Trophoblast cell (in vitro differentiated cells and primary cell): ENCODE data around the gene BAZ1A.

Source experiments
- DNase-seq, 2 donors: peaks; one replicate each; pipeline ENCODE4 v3.0.0-alpha.2; 2016
- H2AFZ ChIP-seq: 2 replicates; pipeline ENCODE4 v1.6.1; 2013; ENCODE audit warnings: low read length, moderate library complexity, mild to moderate bottlenecking; ENCODE audit not compliant: insufficient read depth, poor library complexity
- H2AK5ac ChIP-seq: 2 replicates; pipeline ENCODE4 v1.6.1; 2013; ENCODE audit warnings: mild to moderate bottlenecking, low read length
- H2BK120ac ChIP-seq: 2 replicates; pipeline ENCODE4 v1.6.1; 2013; ENCODE audit warnings: low read length, mild to moderate bottlenecking, moderate library complexity; ENCODE audit not compliant: insufficient read depth, poor library complexity
- H2BK12ac ChIP-seq: 2 replicates; pipeline ENCODE4 v1.6.1; 2013; ENCODE audit warnings: mild to moderate bottlenecking, low read length, moderate library complexity
- H2BK5ac ChIP-seq: 2 replicates; pipeline ENCODE4 v1.6.1; 2013; ENCODE audit warnings: low read length, low read depth, moderate library complexity, mild to moderate bottlenecking; ENCODE audit not compliant: poor library complexity
- H3K14ac ChIP-seq: 2 replicates; pipeline ENCODE4 v1.6.1; 2013; ENCODE audit warnings: mild to moderate bottlenecking, low read length
- H3K18ac ChIP-seq: 2 replicates; pipeline ENCODE4 v1.6.1; 2013; ENCODE audit warnings: mild to moderate bottlenecking, low read length
- H3K23ac ChIP-seq: 2 replicates; pipeline ENCODE4 v1.6.1; 2013; ENCODE audit warnings: low read length
- H3K27ac ChIP-seq: 2 replicates; pipeline ENCODE4 v1.5.1; 2013; ENCODE audit warnings: low read depth, mild to moderate bottlenecking, inconsistent platforms, low read length, moderate library complexity
- H3K27me3 ChIP-seq: 2 replicates; pipeline ENCODE4 v1.6.1; 2013; ENCODE audit warnings: inconsistent platforms, mild to moderate bottlenecking, low read length, moderate library complexity; ENCODE audit not compliant: insufficient read depth
- H3K36me3 ChIP-seq, 2 experiments: 1 replicate in 1 of 2; 2 replicates in 1 of 2; pipeline ENCODE4 v1.6.1; 2013; ENCODE audit warnings: low read length in 2 of 2, mild to moderate bottlenecking in 2 of 2, moderate library complexity in 1 of 2; ENCODE audit not compliant: insufficient read depth in 2 of 2, control insufficient read depth in 1 of 2
- H3K4ac ChIP-seq: 2 replicates; pipeline ENCODE4 v1.6.1; 2013; ENCODE audit warnings: low read depth, mild to moderate bottlenecking, low read length, moderate library complexity
- H3K4me1 ChIP-seq, 2 experiments: 1 replicate in 1 of 2; 2 replicates in 1 of 2; pipeline ENCODE4 v1.6.1; 2013; ENCODE audit warnings: low read length in 2 of 2, mild to moderate bottlenecking in 2 of 2, moderate library complexity in 1 of 2; ENCODE audit not compliant: insufficient read depth in 2 of 2, control insufficient read depth in 1 of 2
- H3K4me2 ChIP-seq: 2 replicates; pipeline ENCODE4 v1.6.1; 2013; ENCODE audit warnings: inconsistent platforms, mild to moderate bottlenecking, low read length, moderate library complexity
- H3K4me3 ChIP-seq: 2 replicates; pipeline ENCODE4 v1.5.1; 2013; ENCODE audit warnings: mild to moderate bottlenecking, low read depth, low read length, inconsistent platforms
- H3K79me1 ChIP-seq: one replicate; pipeline ENCODE4 v1.6.1; 2013; ENCODE audit warnings: low read length
- H3K79me2 ChIP-seq: 2 replicates; pipeline ENCODE4 v1.6.1; 2013; ENCODE audit warnings: low read length, mild to moderate bottlenecking; ENCODE audit not compliant: control insufficient read depth, insufficient read depth, poor library complexity
- H3K9ac ChIP-seq: 2 replicates; pipeline ENCODE4 v1.6.1; 2013; ENCODE audit warnings: mild to moderate bottlenecking, low read length
- H3K9me3 ChIP-seq: 2 replicates; pipeline ENCODE4 v1.6.1; 2013; ENCODE audit warnings: low read depth, mild to moderate bottlenecking, control low read depth, inconsistent platforms, low read length; ENCODE audit not compliant: insufficient read depth
- H4K12ac ChIP-seq: 2 replicates; pipeline ENCODE4 v1.6.1; 2013; ENCODE audit warnings: low read depth, mild to moderate bottlenecking, low read length, moderate library complexity
- H4K8ac ChIP-seq: 2 replicates; pipeline ENCODE4 v1.6.1; 2013; ENCODE audit warnings: low read depth, mild to moderate bottlenecking, low read length, moderate library complexity
- H4K91ac ChIP-seq: one replicate; pipeline ENCODE4 v1.6.1; 2013; ENCODE audit warnings: low read depth, mild to moderate bottlenecking, low read length, moderate library complexity
- WGBS: extraction: QIAGEN DNeasy Blood & Tissue Kit; methylation state at CpG from one replicate; pipeline ENCODE4 v1.1.7; 2013; ENCODE audit warnings: missing lambda C conversion rate; ENCODE audit not compliant: insufficient read length, insufficient coverage; ENCODE audit errors: extremely low coverage; 5-methylcytosine and 5-hydroxymethylcytosine counted together

The BAZ1A gene

GRCh38 chr14:34912966-34913365 is 37.8 kb upstream of the BAZ1A start:
- no CpG with 5 or more reads among the region's 8 CpGs for WGBS

DNA sequence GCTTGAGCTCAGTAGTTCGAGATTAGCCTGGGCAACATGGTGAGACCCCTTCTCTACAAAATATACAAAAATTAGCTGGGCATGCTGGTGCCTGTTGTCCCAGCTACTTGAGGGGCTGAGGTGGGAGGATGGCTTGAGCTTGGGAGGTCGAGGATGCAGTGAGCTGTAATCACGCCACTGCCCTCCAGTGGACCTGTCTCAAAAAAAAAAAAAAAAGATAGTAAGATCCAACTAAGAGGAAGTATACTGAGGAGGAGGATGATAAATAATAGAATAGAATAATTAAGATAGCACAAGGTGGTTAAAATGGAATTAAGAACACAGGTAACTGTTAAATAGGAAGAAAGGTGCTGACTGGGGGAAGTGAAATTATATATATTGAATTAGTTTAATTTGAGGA is 37.0 kb upstream of the BAZ1A start:
- Histone ChIP-seq H3K4me1 (no peaks in the 10 kb centered on the region), H3K36me3 (no peaks in the 10 kb centered on the region), H4K12ac (no peak overlapping the region), H3K4me3 (no peak overlapping the region), H2AK5ac (no peak overlapping the region), H3K9me3 (no peaks in the 10 kb centered on the region), H3K23ac (no peak overlapping the region), H3K79me1 (no peaks in the 10 kb centered on the region), H3K9ac (no peak overlapping the region), H2BK5ac (no peak overlapping the region), H3K27me3 (no peaks in the 10 kb centered on the region), H4K8ac (no peak overlapping the region), H3K79me2 (no peaks in the 10 kb centered on the region), H3K4ac (no peak overlapping the region), H3K18ac (no peak overlapping the region), H2AFZ (no peak overlapping the region), H3K27ac (no peak overlapping the region), H2BK12ac (no peak overlapping the region), H3K4me2 (no peak overlapping the region), H3K14ac (no peak overlapping the region), H2BK120ac (no peak overlapping the region), H4K91ac (no peak overlapping the region)
- DNase-seq = no peak
- WGBS = no CpG with 5 or more reads among the region's 3 CpGs

More at GRCh38 chr14:34912966-34913365, 37.8 kb upstream of the BAZ1A start:
- Histone ChIP-seq H3K79me1 (no peaks in the 10 kb centered on the region), H3K14ac (no peak overlapping the region), H3K9me3 (no peaks in the 10 kb centered on the region), H4K91ac (no peak overlapping the region), H4K8ac (no peak overlapping the region), H3K4me3 (no peak overlapping the region), H3K4me2 (no peak overlapping the region), H3K4me1 (no peaks in the 10 kb centered on the region), H2BK12ac (no peak overlapping the region), H3K27ac (no peak overlapping the region), H3K36me3 (no peaks in the 10 kb centered on the region), H2AFZ (no peak overlapping the region), H2BK5ac (no peak overlapping the region), H2AK5ac (no peak overlapping the region), H2BK120ac (no peak overlapping the region), H3K79me2 (no peaks in the 10 kb centered on the region), H3K23ac (no peak overlapping the region), H3K27me3 (no peaks in the 10 kb centered on the region), H4K12ac (no peak overlapping the region), H3K18ac (no peak overlapping the region), H3K4ac (no peak overlapping the region), H3K9ac (no peak overlapping the region)
- DNase-seq = no peak

- Histone ChIP-seq H2BK12ac (no peak overlapping the region), H3K18ac (no peak overlapping the region), H3K79me1 (no peaks in the 10 kb centered on the region), H3K27ac (no peak overlapping the region), H2BK5ac (no peak overlapping the region), H3K4ac (no peak overlapping the region), H4K8ac (no peak overlapping the region), H3K27me3 (no peaks in the 10 kb centered on the region), H2AK5ac (no peak overlapping the region), H3K79me2 (no peaks in the 10 kb centered on the region), H3K4me1 (no peaks in the 10 kb centered on the region), H3K36me3 (no peaks in the 10 kb centered on the region), H2BK120ac (no peak overlapping the region), H4K91ac (no peak overlapping the region), H3K23ac (no peak overlapping the region), H4K12ac (no peak overlapping the region), H3K9ac (no peak overlapping the region), H3K4me2 (no peak overlapping the region), H3K9me3 (no peaks in the 10 kb centered on the region), H2AFZ (no peak overlapping the region), H3K4me3 (no peak overlapping the region), H3K14ac (no peak overlapping the region)
- no CpG with 5 or more reads among the region's 6 CpGs for WGBS
- no peak for DNase-seq
Observed at GRCh38 chr14:34911209-34912150, 36.3 kb upstream of the BAZ1A start.

- H3K4me1 ChIP-seq = no peaks in the 10 kb centered on the region
- no peaks in the 10 kb centered on the region for H3K79me1 ChIP-seq
- no peak overlapping the region for H2BK12ac ChIP-seq
- no peak overlapping the region for H4K8ac ChIP-seq
- H3K23ac ChIP-seq = no peak overlapping the region
- H3K79me2 ChIP-seq = no peaks in the 10 kb centered on the region
- no peak overlapping the region for H2AFZ ChIP-seq
- H2AK5ac ChIP-seq = no peak overlapping the region
- H3K27ac ChIP-seq = no peak overlapping the region
- no peak for DNase-seq
- H3K4ac ChIP-seq = no peak overlapping the region
- H3K9me3 ChIP-seq = no peaks in the 10 kb centered on the region
- no peak overlapping the region for H3K4me3 ChIP-seq
- H3K14ac ChIP-seq = no peak overlapping the region
- no peak overlapping the region for H2BK120ac ChIP-seq
- H4K91ac ChIP-seq = no peak overlapping the region
- H3K9ac ChIP-seq = no peak overlapping the region
- H2BK5ac ChIP-seq = no peak overlapping the region
- no peak overlapping the region for H4K12ac ChIP-seq
- WGBS = no CpG with 5 or more reads among the region's 4 CpGs
- no peaks in the 10 kb centered on the region for H3K27me3 ChIP-seq
- H3K4me2 ChIP-seq = no peak overlapping the region
- H3K36me3 ChIP-seq = no peaks in the 10 kb centered on the region
- H3K18ac ChIP-seq = no peak overlapping the region
Observed at GRCh38 chr14:34906287-34906686, 31.1 kb upstream of the BAZ1A start.
